ENCODE results near the gene CDH13. TPM values are rescaled to one million over a fixed set of nuclear protein-coding genes. Genes with fewer than 3 reads are reported as not detected.

Gene CDH13
- total RNA-seq, 1 donor from 2014 or later: 45.1 TPM

- TF ChIP-seq CTCF (IDR thresholded peaks at IDR 0.05): no peak
- Mint-ChIP-seq H3K27me3 (ENCODE audit: low read depth) (no peaks in the 10 kb centered on the region), H3K9me3 (ENCODE audit: low read depth) (no peaks in the 10 kb centered on the region), H3K4me1 (ENCODE audit: low read depth) (peaks cover 9% of the 10 kb centered on the region), H3K27ac (ENCODE audit: unreplicated experiment) (no peak overlapping the region), H3K36me3 (ENCODE audit: low read depth) (no peaks in the 10 kb centered on the region), H3K4me3 (ENCODE audit: unreplicated experiment) (no peak overlapping the region)
- DNase-seq (ENCODE audit: low spot score): no peak
These were observed 366.6 kb downstream of the CDH13 start for GRCh38 chr16:82993415-82993814.

GRCh38 chr16:82993926-82994325, 367.2 kb downstream of the CDH13 start:
- TF ChIP-seq CTCF (IDR thresholded peaks at IDR 0.05): no peak
- H3K9me3 Mint-ChIP-seq (ENCODE audit: low read depth): no peaks in the 10 kb centered on the region
- H3K4me1 Mint-ChIP-seq (ENCODE audit: low read depth): peaks cover 9% of the 10 kb centered on the region
- H3K27me3 Mint-ChIP-seq (ENCODE audit: low read depth): no peaks in the 10 kb centered on the region
- H3K36me3 Mint-ChIP-seq (ENCODE audit: low read depth): no peaks in the 10 kb centered on the region
- H3K4me3 Mint-ChIP-seq (ENCODE audit: unreplicated experiment): no peak overlapping the region
- H3K27ac Mint-ChIP-seq (ENCODE audit: unreplicated experiment): no peak overlapping the region
- no peak for DNase-seq (ENCODE audit: low spot score)

- peaks cover 1% of the 10 kb centered on the region for H3K4me1 Mint-ChIP-seq (ENCODE audit: low read depth)
These were observed 368.6 kb downstream of the CDH13 start for GRCh38 chr16:82995286-82995923.

DNA sequence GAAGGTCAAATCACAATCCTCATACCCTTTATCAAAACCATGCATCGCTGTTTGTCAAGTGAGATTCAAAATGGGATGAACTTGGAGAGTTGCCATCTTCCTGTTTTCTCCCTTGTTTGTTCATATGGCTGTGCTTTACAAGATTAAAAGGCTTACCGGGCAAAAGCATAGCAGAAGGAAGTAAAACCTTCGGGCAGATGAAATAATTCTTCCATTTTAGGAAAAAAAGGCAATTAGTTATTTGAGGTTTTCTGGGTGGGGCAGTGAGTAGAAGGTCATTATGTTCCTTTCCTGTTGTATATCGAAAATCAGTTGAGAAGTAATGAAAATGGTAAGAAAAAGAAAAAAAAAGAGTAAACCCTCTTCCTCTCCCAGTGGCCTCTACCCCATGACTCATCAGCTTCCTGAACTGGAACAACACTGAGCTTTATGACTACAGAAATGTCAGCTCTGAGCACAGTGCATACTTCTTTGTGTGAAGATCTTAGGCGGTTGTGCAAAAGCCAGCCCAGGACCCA, 369.2 kb downstream of the CDH13 start:
- Mint-ChIP-seq H3K4me3 (ENCODE audit: unreplicated experiment) (no peak overlapping the region), H3K4me1 (ENCODE audit: low read depth) (no peaks in the 10 kb centered on the region), H3K36me3 (ENCODE audit: low read depth) (no peaks in the 10 kb centered on the region), H3K27me3 (ENCODE audit: low read depth) (no peaks in the 10 kb centered on the region), H3K27ac (ENCODE audit: unreplicated experiment) (no peak overlapping the region), H3K9me3 (ENCODE audit: low read depth) (no peaks in the 10 kb centered on the region)
- DNase-seq (ENCODE audit: low spot score): no peak
- no peak for TF ChIP-seq CTCF (IDR thresholded peaks at IDR 0.05)

More at GRCh38 chr16:82995286-82995923, 368.6 kb downstream of the CDH13 start:
- Mint-ChIP-seq H3K4me3 (ENCODE audit: unreplicated experiment) (no peak overlapping the region), H3K36me3 (ENCODE audit: low read depth) (no peaks in the 10 kb centered on the region), H3K27me3 (ENCODE audit: low read depth) (no peaks in the 10 kb centered on the region), H3K9me3 (ENCODE audit: low read depth) (no peaks in the 10 kb centered on the region), H3K27ac (ENCODE audit: unreplicated experiment) (no peak overlapping the region)
- TF ChIP-seq CTCF (IDR thresholded peaks at IDR 0.05): no peak
- DNase-seq (ENCODE audit: low spot score): no peak

DNA sequence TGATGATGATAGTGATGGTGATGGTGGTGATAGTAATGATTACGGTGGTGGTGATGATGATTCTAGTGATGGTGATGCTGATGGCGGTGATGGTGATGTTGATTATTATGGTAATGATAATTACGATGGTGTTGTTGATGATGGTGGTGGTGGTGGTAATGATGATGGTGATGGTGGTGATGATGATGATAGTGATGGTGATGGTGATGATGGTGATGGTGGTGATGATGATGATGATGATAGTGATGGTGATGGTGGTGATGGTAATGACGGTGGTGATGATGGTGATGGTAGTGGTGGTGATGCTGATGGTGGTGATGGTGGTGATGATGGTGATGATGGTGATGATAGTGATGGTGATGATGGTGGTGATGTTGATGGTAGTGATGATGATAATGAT, 370.0 kb downstream of the CDH13 start:
- Mint-ChIP-seq H3K9me3 (ENCODE audit: low read depth) (no peaks in the 10 kb centered on the region), H3K36me3 (ENCODE audit: low read depth) (no peaks in the 10 kb centered on the region), H3K27me3 (ENCODE audit: low read depth) (no peaks in the 10 kb centered on the region), H3K27ac (ENCODE audit: unreplicated experiment) (no peak overlapping the region), H3K4me3 (ENCODE audit: unreplicated experiment) (no peak overlapping the region), H3K4me1 (ENCODE audit: low read depth) (peaks cover 2% of the 10 kb centered on the region)
- TF ChIP-seq CTCF (IDR thresholded peaks at IDR 0.05): no peak
- DNase-seq (ENCODE audit: low spot score): no peak
